ENCODE results near the gene PDGFD.

GRCh38 chr11:103994094-103994493 is 169.9 kb downstream of the PDGFD start:
- TF ChIP-seq EZH2 (IDR thresholded peaks at IDR 0.05; ENCODE audit: low read length, missing control alignments), result no peak
- no peak for TF ChIP-seq CTCF (conservative IDR thresholded peaks at IDR 0.05 in 1 of 2, IDR thresholded peaks at IDR 0.05 in 1 of 2; ENCODE audit: low read depth in 1 of 2, low read length in 2 of 2)
